RWPE1 (cell line): Measurements from ENCODE around the gene POGK.
"Not testable (repeated sequence)": the region's sequence is repeated elsewhere in the genome, so short reads cannot be mapped to it uniquely, and the experiment has no call there.

ENCODE experiments used
- CTCF ChIA-PET: fragments of 350-600 bp; sonication (Branson Sonifier 250); formaldehyde crosslinking; extraction: SDS; loops from one replicate; lab custom pipeline; 2021; lab: Yijun Ruan, JAX
- POLR2A ChIA-PET: fragments of 400-600 bp; formaldehyde crosslinking; extraction: SDS; loops from one replicate; lab custom pipeline; 2020; ENCODE audit warnings: antibody characterized with exemption; ENCODE audit not compliant: low non-redundant PET; lab: Yijun Ruan, JAX
- DNase-seq: peaks from one replicate; pipeline ENCODE4 v3.0.0; 2012; ENCODE audit warnings: low spot score
- H3K27ac ChIP-seq: fragments of 450-650 bp; 2 replicates; pipeline ENCODE4 v1.5.1; 2017
- TF ChIP-seq, protein P1 (sequence below): fragments of 450-650 bp; conservative IDR thresholded peaks from 2 replicates; pipeline ENCODE4 v1.5.1; 2017; ENCODE audit warnings: low read depth, mild to moderate bottlenecking

Gene POGK

DNA sequence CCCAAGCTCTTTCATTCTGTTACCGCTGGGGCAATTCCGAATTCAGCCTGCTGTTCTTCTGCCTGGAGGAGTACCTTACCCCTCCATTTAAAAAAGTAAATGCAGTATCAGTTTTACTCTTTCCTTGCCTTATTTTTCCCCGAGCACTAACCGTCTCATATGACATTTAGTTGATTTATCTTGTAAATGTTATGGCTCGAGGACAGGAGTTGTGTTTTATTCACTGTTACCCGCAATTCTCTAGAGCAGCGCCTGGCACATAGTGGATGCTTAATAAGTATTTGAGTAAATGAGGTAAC, 37.2 kb downstream of the POGK start:
- no peak for DNase-seq
- POLR2A ChIA-PET, result interaction anchor here (0.8 kb wide), 1 partner anchor 12 kb away, joined by 8 read pairs; no protein-coding TSS in a partner anchor
- peak overlapping the region; percentile 91 for H3K27ac ChIP-seq
- CTCF ChIA-PET, result interaction anchor here (1.5 to 1.7 kb wide), 2 partner anchors 34 to 180 kb away, joined by 4 to 6 read pairs; no protein-coding TSS in a partner anchor
- TF ChIP-seq, protein P1, sequence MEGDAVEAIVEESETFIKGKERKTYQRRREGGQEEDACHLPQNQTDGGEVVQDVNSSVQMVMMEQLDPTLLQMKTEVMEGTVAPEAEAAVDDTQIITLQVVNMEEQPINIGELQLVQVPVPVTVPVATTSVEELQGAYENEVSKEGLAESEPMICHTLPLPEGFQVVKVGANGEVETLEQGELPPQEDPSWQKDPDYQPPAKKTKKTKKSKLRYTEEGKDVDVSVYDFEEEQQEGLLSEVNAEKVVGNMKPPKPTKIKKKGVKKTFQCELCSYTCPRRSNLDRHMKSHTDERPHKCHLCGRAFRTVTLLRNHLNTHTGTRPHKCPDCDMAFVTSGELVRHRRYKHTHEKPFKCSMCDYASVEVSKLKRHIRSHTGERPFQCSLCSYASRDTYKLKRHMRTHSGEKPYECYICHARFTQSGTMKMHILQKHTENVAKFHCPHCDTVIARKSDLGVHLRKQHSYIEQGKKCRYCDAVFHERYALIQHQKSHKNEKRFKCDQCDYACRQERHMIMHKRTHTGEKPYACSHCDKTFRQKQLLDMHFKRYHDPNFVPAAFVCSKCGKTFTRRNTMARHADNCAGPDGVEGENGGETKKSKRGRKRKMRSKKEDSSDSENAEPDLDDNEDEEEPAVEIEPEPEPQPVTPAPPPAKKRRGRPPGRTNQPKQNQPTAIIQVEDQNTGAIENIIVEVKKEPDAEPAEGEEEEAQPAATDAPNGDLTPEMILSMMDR, result peak; percentile 45

DNA sequence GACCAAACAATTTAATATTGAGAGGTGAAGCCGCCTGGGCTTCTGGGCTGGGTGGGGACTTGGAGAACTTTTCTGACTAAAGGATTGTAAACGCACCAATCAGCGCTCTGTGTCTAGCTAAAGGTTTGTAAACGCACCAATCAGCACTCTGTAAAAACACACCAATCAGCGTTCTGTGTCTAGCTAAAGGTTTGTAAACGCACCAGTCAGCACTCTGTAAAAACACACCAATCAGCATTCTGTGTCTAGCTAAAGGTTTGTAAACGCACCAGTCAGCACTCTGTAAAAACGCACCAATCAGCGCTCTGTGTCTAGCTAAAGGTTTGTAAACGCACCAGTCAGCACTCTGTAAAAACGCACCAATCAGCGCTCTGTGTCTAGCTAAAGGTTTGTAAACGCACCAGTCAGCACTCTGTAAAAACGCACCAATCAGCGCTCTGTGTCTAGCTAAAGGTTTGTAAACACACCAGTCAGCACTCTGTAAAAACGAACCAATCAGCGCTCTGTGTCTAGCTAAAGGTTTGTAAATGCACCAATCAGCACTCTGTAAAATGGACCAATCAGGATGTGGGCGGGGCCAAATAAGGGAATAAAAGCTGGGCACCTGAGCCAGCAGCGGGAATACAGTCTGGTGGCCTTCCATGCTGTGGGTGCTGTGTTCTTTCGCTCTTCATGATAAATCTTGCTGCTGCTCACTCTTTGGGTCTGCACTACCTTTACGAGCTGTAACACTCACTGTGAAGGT, 39.1 kb downstream of the POGK start:
- POLR2A ChIA-PET, CTCF ChIA-PET, DNase-seq, H3K27ac ChIP-seq: not testable (repeated sequence)

DNA sequence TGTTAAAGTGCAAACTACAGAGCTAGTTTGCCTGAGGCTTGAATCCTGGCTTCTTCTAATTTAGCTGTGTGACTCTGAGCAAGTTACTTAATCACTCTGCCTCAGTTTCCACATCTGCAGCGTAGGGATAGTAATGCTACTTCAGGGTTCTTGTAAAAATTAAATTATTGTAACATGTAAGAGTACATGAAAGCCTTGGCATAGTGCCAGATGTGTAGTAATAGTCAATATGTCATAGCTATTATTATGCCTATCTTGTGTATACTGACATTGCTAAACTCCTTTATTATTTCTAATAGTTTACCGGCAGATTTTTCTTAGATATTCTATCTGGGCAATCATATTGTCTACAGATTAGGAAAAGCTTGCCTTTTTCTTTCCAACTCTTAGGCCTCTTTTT, 43.6 kb downstream of the POGK start:
- no peak for DNase-seq
- H3K27ac ChIP-seq, result no peak overlapping the region
- CTCF ChIA-PET, result interaction anchor here (0.7 to 1.0 kb wide), 3 partner anchors 27 to 52 kb away, joined by 3 to 5 read pairs (median 3); no protein-coding TSS in a partner anchor
- POLR2A ChIA-PET, result no interaction called here
- TF ChIP-seq, protein P1, result no peak

DNA sequence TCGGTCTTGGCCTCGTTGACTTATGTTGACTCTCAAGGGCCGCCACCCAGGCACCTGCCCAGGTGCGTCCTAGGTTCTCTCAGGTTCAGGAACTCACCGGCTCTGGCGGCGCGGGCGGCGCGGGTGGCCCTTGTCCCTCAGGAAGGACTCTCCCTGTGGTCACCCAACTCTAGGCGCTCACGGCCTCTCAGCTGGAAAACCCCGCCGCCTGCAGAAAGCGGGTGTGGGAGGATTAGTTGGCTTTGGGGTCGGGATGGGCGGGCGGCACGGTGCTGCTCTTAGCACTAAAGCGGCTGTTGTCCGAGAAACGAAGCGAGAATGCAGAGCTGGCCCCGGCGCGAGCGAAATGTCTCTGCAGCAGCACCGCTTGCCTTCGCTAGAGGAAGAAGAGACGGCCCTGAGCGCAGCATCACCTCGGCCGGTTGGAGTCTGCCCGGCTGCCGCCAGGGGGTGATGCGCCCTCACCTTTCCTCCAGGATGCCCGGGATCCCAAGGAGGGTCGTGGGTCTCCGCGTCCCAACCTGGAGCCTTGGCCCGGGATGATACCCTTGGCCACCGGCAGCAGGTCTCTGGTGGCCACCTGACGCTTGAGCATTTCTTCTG, 44.9 kb downstream of the POGK start:
- CTCF ChIA-PET, result no interaction called here
- H3K27ac ChIP-seq, result no peak overlapping the region
- POLR2A ChIA-PET, result no interaction called here
- DNase-seq, result no peak
- TF ChIP-seq, protein P1, result no peak

DNA sequence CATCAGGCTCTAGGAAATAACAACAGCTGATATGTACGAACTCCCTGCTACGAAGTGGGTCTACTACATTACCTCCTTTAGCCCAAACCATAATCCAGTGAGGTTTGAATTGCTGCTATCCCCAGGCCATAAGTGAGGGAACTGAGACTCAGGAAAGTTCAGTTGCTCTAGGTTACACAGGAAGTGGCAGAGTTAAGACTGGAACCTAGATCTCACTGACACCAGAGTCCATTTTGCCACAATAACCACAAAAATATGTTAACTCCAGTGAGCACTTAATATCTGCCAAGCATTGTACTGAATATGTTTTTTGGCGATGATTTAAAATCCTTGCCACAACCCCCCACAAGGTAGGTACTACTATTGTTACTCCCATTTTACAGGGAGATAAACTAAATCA, 45.7 kb downstream of the POGK start:
- TF ChIP-seq, protein P1, result no peak
- no peak overlapping the region for H3K27ac ChIP-seq
- ChIA-PET CTCF (no interaction called here), POLR2A (no interaction called here)
- no peak for DNase-seq

DNA sequence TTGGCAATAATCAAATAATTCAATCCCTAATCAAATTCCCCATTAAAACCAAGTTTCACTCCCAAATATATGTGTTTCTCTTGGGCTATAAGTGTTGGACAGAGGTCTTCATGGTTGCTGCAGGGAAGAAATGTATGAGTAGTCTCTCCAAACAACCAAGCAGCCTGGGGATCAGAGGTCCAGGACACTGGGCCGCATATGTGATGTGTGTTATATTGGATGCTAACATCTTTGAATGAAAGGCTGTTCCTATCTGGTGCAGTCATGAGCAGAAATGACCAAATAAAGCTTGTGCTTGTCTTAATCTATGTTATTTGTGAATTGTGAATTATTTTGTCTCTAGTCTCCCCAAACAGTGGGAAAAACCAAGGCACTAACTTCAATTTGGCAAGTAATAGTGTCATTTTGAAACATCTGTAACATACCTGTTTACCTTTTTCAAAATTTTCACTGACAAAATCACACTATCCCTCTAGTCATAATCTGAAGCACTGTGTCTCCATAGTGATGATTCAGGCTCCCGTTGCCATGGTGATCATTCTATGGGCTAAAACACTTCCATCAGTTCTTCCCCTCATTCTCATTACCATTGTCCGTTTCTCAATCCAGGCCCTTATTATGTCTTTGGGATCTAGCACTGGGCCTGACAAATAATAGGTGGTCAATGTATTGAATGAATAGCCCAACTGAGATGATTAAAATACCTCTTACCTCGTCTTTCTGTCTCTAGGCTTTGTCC, 49.3 kb downstream of the POGK start:
- TF ChIP-seq, protein P1, result no peak
- no peak overlapping the region for H3K27ac ChIP-seq
- POLR2A ChIA-PET, result no interaction called here
- no peak for DNase-seq
- CTCF ChIA-PET, result interaction anchor here (0.7 kb wide), 1 partner anchor 491 kb away, joined by 3 read pairs; no protein-coding TSS in a partner anchor
